Mammary epithelial cell (primary cell): ENCODE data around the gene ITGAD.

Experiments
- CTCF ChIP-seq, 2 donors: IDR thresholded peaks in 1 of 2; conservative IDR thresholded peaks in 1 of 2; 2 replicates each; pipeline ENCODE4 v1.5.1; 2011 to 2012; ENCODE audit warnings: inconsistent platforms in 2 of 2, low read length in 2 of 2, mild to moderate bottlenecking in 2 of 2, control low read depth in 1 of 2, low read depth in 1 of 2; ENCODE audit not compliant: insufficient read depth in 1 of 2; ENCODE audit errors: extremely low read depth in 1 of 2
- EZH2 ChIP-seq: IDR thresholded peaks from 2 replicates; pipeline ENCODE4 v1.6.1; 2012; ENCODE audit warnings: low read length, inconsistent platforms, borderline replicate concordance

- no peak for TF ChIP-seq CTCF (conservative IDR thresholded peaks at IDR 0.05 in 1 of 2, IDR thresholded peaks at IDR 0.05 in 1 of 2; ENCODE audit: extremely low read depth in 1 of 2, insufficient read depth in 1 of 2, low read depth in 1 of 2, low read length in 2 of 2)
- no peak for TF ChIP-seq EZH2
Observed at GRCh38 chr16:31470615-31471014, 77.5 kb downstream of the ITGAD start.
